ENCODE measurements around the gene NEU4. TPM values are rescaled to one million over a fixed set of nuclear protein-coding genes. Genes with fewer than 3 reads are reported as not detected.
A peak's percentile ranks its signal among the peaks of the same experiment; 100 is the strongest.
"Not testable (repeated sequence)": the region's sequence is repeated elsewhere in the genome, so short reads cannot be mapped to it uniquely, and the experiment has no call there.

NEU4 gene
- total RNA-seq, 1 donor from 2014 or later, result not detected

DNA sequence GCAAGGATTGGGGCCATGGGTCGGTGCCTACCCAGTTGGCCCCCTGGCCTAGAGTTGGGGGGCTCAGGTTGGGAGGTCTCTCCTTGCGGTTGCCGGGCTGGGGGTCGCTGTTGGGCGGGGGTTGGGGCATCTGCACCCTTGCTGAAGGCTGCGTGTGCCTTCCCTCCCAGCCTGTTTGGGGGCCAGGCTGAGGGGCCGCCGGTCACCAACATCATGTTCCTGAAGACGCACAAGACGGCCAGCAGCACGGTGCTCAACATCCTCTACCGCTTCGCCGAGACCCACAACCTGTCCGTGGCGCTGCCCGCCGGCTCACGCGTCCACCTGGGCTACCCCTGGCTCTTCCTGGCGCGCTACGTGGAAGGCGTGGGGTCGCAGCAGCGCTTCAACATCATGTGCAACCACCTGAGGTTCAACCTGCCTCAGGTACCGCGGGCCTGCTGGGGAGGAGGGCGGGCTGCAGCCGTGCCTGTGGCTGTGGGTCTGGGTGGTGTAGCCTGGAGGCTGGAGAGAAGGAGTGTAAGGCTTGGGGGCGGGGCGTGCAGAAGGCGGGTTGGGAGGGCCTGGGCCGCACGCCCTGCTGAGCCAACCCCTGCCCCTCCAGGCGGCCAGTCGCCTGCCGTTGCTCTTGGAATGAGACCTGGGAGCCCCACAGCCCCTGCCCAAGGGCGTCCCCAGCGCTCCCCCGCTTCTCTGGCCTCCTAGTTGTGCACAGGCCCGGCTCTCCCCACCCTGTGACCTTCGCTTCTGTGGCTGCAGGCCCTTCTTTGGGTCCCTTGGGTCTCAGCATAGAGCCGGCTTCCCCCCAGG, 7.2 kb upstream of the NEU4 start:
- peaks cover 21% of the 10 kb centered on the region for H3K4me1 ChIP-seq
- no peaks in the 10 kb centered on the region for H3K36me3 ChIP-seq
- peaks cover 33% of the 10 kb centered on the region for H3K27me3 ChIP-seq (ENCODE audit: low read depth)
- TF ChIP-seq, protein P1, sequence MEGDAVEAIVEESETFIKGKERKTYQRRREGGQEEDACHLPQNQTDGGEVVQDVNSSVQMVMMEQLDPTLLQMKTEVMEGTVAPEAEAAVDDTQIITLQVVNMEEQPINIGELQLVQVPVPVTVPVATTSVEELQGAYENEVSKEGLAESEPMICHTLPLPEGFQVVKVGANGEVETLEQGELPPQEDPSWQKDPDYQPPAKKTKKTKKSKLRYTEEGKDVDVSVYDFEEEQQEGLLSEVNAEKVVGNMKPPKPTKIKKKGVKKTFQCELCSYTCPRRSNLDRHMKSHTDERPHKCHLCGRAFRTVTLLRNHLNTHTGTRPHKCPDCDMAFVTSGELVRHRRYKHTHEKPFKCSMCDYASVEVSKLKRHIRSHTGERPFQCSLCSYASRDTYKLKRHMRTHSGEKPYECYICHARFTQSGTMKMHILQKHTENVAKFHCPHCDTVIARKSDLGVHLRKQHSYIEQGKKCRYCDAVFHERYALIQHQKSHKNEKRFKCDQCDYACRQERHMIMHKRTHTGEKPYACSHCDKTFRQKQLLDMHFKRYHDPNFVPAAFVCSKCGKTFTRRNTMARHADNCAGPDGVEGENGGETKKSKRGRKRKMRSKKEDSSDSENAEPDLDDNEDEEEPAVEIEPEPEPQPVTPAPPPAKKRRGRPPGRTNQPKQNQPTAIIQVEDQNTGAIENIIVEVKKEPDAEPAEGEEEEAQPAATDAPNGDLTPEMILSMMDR (IDR thresholded peaks at IDR 0.05; ENCODE audit: borderline replicate concordance), result no peak
- no peak overlapping the region for H3K4me3 ChIP-seq
- intact Hi-C loops (cut with micrococcal nuclease), result no loop called here
- no peak overlapping the region for H3K27ac ChIP-seq (replicated peaks)
- no peaks in the 10 kb centered on the region for H3K9me3 ChIP-seq (replicated peaks)
- peak; percentile 13 for DNase-seq

DNA sequence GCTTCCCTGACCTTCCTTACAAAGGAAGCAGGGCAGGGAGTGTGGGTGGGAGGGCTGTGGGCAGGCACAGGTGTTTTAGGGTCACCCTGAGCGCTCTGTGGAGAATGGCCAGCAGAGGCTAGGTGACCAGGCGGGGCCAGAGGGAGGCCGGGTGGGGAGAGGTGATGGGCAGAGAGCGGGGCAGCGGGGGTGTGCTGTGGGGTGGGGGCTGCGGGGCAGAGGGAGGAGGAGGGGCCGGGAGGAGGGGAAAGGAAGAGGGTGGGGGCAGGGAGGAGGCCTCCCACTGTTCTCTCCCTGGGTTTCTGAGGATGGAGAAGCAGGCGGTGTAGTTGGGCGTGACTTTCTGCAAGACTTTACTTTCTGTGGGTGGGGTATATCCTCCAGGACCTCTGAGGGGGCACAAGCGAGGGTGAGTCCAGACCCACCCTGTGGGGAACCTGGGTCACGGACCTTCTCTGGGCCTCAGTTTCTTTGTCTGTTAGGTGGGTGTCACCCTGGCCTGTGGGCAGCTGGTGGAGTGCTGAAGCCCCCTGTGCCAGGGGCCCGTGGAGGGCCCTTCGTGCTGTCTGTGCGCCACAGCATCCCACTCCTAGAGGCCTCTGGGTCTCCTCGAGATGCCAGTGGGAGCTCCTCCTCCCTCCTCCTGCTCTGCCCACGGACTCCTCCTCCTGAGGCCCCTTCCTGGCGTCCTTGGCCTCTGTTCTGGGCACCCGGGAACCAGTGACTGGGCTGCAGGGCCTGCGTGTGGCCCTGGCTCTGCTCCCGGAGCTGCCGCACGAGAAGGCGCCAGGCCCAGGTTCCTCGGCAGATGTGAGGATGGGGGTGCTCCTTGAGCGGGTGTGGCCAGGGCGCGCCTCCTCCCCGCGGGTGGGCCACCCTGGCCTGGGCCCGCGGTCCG, 6.3 kb upstream of the NEU4 start:
- H3K4me3 ChIP-seq, result peak overlapping the region; percentile 67
- H3K4me1 ChIP-seq, result peaks cover 21% of the 10 kb centered on the region
- intact Hi-C loops (cut with micrococcal nuclease), result no loop called here
- H3K27ac ChIP-seq (replicated peaks), result no peak overlapping the region
- DNase-seq, result no peak
- H3K27me3 ChIP-seq (ENCODE audit: low read depth), result peaks cover 30% of the 10 kb centered on the region
- no peaks in the 10 kb centered on the region for H3K36me3 ChIP-seq
- no peaks in the 10 kb centered on the region for H3K9me3 ChIP-seq (replicated peaks)
- TF ChIP-seq, protein P1 (IDR thresholded peaks at IDR 0.05; ENCODE audit: borderline replicate concordance), result no peak

DNA sequence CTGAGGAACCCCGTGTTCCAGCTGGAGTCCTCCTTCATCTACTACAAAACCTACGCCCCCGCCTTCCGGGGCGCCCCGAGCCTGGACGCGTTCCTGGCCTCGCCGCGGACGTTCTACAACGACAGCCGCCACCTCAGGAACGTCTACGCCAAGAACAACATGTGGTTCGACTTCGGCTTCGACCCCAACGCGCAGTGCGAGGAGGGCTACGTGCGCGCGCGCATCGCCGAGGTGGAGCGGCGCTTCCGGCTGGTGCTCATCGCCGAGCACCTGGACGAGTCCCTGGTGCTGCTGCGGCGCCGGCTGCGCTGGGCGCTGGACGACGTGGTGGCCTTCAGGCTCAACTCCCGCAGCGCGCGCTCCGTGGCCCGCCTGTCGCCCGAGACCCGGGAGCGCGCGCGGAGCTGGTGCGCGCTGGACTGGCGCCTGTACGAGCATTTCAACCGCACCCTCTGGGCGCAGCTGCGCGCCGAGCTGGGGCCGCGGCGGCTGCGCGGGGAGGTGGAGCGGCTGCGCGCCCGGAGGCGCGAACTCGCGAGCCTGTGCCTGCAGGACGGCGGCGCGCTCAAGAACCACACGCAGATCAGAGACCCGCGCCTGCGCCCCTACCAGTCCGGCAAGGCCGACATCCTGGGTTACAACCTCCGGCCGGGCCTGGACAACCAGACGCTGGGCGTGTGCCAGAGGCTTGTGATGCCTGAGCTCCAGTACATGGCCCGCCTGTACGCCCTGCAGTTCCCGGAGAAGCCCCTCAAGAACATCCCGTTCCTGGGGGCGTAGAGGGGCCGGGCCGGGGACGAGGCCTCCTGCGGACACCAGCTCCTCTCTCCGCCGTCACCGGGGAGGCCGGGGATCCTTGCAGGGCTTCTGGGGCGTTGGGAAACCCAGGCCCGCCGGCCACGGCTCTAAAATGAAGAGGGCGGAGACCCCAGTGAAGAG, 5.3 kb upstream of the NEU4 start:
- no peaks in the 10 kb centered on the region for H3K36me3 ChIP-seq
- H3K27ac ChIP-seq (replicated peaks), result no peak overlapping the region
- H3K4me1 ChIP-seq, result peaks cover 21% of the 10 kb centered on the region
- TF ChIP-seq, protein P1 (IDR thresholded peaks at IDR 0.05; ENCODE audit: borderline replicate concordance), result no peak
- H3K27me3 ChIP-seq (ENCODE audit: low read depth), result peaks cover 24% of the 10 kb centered on the region
- H3K4me3 ChIP-seq, result peak overlapping the region; percentile 67
- intact Hi-C loops (cut with micrococcal nuclease), result no loop called here
- DNase-seq, result peak; percentile 40
- H3K9me3 ChIP-seq (replicated peaks), result no peaks in the 10 kb centered on the region

DNA sequence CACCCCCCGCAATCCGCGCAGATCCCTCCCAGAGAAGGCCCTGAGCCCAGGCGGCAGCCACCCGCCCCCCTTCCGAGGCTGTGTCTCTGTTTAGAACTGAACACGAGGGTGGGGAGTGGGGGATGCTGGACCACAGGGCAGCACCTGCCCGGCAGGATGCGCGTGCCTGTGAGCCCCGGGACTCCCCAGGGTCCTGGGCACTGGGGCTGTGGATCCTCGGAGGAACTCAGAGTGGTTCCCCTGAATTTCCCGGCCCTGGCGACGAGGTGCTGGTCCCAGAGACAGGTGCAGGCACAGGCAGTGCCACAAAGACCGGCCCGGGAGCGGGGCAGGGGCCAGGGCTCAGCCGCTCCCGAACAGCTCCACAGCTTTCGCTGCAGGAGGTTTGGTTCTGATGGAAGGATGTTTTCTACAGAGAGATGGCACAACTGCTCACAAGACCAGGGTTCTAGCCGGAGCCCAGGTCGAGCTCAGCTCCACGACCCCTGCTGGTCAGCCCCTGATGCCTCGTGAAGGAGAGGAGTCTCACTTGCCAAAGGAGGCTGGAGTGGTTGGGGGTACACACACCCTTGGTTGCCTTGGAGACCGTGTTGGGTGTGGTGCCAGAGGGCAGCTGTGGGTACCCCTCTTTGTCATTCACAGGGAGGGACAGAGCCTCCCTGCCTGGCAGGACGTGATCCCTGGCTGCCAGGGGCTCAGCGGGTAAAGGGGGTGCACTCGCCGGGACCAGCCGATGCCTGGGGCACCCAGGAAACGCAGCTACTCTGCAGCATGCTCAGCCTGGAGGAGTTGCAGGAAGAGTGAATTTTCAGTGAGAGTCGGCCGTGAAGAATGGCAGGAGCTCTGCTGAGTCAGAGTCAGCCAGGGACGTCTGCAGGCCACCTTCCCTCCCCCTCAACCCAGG, 4.4 kb upstream of the NEU4 start:
- DNase-seq, result no peak

DNA sequence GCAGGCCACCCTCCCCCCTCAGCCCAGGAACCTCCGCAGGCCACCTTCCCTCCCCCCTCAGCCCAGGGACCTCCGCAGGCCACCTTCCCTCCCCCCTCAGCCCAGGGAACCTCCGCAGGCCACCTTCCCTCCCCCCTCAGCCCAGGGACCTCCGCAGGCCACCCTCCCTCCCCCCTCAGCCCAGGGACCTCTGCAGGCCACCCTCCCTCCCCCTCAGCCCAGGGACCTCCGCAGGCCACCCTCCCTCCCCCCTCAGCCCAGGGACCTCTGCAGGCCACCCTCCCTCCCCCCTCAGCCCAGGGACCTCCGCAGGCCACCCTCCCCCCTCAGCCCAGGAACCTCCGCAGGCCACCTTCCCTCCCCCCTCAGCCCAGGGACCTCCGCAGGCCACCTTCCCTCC, 2.8 kb upstream of the NEU4 start:
- H3K9me3 ChIP-seq (replicated peaks); DNase-seq; H3K27ac ChIP-seq (replicated peaks); H3K4me3 ChIP-seq; H3K36me3 ChIP-seq; intact Hi-C loops (cut with micrococcal nuclease): not testable (repeated sequence)
- H3K27me3 ChIP-seq (ENCODE audit: low read depth), result peaks cover 24% of the 10 kb centered on the region
- peaks cover 41% of the 10 kb centered on the region for H3K4me1 ChIP-seq

More for the DNA sequence above, 4.4 kb upstream of the NEU4 start:
- Histone ChIP-seq H3K36me3 (no peaks in the 10 kb centered on the region), H3K4me3 (peak overlapping the region; percentile 67), H3K9me3 (replicated peaks) (no peaks in the 10 kb centered on the region), H3K27ac (replicated peaks) (no peak overlapping the region), H3K4me1 (peaks cover 24% of the 10 kb centered on the region), H3K27me3 (ENCODE audit: low read depth) (peaks cover 24% of the 10 kb centered on the region)
- intact Hi-C loops (cut with micrococcal nuclease), result no loop called here
- TF ChIP-seq, protein P1 (IDR thresholded peaks at IDR 0.05; ENCODE audit: borderline replicate concordance), result peak; percentile 7

Measured in left ventricle myocardium inferior (tissue), 1 donor.